ENCODE data around the gene TMED6.

Gene TMED6

DNA sequence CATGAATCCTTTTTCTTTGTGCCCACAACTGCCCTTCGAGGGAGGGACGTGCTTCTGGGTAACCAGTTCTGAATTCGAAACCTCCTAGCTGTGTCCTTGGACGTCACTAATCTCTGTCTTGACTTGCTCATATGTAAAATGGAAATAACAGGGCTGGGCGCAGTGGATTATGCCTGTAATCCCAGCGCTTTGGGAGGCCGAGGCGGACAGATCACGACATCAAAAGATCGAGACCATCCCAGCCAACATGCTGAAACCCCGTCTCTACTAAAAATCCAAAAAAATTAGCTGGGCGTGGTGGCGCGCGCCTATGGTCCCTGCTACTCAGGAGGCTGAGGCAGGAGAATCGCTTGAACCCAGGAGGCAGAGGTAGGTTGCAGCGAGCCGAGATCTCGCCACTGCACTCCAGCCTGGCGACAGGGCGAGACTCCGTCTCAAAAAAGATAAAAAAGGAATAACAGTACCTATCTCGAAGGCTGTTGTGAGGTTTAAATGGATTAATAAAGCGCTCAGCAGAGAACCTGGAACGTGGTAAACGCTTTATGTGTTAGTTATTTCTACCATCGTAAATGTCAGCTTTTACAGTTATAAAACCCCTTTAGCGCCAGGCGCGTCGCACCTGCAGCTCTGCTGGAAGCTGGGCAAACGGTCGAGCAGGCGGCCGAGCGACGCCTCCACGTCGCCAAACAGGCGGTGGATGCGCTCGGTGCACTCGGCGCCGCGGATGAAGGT lies 12.9 kb downstream of the TMED6 start:
- TF ChIP-seq, protein P1, sequence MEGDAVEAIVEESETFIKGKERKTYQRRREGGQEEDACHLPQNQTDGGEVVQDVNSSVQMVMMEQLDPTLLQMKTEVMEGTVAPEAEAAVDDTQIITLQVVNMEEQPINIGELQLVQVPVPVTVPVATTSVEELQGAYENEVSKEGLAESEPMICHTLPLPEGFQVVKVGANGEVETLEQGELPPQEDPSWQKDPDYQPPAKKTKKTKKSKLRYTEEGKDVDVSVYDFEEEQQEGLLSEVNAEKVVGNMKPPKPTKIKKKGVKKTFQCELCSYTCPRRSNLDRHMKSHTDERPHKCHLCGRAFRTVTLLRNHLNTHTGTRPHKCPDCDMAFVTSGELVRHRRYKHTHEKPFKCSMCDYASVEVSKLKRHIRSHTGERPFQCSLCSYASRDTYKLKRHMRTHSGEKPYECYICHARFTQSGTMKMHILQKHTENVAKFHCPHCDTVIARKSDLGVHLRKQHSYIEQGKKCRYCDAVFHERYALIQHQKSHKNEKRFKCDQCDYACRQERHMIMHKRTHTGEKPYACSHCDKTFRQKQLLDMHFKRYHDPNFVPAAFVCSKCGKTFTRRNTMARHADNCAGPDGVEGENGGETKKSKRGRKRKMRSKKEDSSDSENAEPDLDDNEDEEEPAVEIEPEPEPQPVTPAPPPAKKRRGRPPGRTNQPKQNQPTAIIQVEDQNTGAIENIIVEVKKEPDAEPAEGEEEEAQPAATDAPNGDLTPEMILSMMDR (IDR thresholded peaks at IDR 0.05), result no peak

DNA sequence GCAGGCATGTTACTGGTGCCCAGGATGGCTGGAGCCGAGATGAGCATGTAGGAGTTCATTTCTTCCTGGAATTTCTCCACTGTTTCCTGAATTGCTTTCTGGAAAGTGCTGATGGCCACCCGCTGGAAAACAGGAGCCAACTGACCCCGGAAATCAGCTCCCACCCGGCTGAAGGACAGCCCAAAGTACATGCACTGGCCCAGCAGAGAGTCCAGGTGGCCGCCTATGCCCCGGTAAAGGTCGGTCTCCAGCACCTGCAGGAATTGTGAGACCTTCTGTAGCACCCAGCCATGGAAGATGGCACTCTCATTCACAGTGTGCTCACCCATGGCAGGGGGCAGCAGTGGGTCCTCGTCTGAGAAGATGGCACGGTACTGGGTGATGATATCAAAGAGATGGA lies 16.9 kb downstream of the TMED6 start:
- TF ChIP-seq, protein P1 (IDR thresholded peaks at IDR 0.05), result no peak

DNA sequence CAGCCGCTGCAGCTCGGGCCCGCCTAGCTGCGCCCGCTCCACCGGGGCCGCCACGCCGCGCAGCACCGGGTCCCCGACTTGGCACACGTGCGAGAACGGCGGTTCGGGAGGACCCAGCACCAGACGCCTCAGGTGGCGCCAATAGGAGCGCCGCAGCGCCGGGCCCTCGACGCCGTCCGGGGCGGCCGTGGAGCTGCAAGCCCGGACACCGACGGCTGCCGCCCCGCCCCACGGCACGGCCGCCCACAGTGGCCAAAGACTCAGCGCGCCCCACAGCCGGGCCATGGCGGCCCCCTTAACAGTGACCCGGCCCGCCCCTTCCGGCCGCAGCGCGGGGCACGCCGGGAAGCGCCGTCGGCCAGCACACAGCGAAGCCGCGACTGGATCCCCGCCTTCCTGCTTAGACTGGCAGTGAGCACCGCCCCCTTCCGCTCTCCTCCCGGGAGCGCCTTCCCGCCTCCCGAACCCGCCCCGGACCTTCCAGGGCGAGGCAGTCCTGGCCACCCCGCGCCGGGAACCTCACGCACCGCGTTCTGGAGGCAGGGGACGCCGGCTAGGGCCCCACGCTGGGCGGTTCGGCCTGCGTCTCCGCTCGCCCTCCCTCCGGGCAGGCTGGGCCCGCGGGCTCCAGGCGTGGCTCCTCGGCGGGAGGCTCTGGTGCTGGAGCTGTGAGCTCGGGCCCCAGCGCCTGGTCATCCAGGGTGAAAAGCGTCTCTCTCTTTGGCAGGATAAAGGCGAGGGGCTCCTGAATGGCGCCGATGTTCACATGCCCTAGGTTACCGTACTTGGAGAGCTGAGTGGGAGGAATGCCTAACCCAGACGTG lies 21.1 kb downstream of the TMED6 start, which contains the start of gene PDF:
TSS of gene PDF (minus strand) at position 303 of the 824 bp plus-strand sequence. CDS start at position 285, 18 bp downstream.
- TF ChIP-seq, protein P1 (IDR thresholded peaks at IDR 0.05), result no peak

DNA sequence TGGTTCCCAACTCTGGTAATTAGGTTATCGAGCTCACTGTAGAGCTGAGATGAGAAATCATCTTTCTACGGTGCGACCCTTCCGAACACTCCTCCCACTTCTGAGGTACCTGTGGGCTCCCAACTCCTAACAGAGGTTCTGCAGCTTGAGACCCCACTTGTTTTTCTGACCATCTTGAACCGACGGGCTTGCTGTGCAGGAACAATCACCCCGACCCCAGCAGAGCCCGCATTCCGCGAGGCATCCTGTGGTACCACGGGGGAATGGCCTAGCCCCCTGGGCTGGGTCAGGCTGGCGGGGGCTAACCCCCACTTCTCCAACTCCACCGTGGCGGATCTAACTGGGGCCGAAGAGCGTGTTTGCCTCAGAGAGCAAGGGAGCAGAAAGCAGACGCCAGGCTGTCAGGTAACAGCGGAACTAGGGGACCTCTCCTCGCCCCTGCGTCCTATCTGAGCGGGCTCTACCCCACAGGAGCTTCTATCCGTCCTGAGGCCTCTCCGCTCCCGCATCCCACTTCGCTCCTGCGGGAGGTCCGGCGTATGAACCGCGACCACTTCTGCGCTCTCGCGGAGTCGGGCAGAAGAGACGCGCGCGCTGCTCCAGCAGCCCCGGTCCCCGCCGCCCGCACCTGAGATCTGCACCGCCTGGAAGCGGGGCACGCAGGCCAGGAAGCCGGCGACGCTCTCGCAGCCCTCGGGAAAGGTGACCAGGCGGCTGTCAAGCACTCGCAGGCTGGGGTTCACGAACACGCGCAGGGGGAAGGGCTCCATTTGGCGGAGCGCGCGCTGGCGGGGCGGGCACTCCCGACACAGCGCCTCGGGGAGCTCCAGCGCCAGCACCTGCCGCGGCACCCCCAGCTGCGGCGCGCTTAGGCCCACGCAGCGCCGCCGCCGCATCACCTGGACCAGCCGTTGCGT lies 22.0 kb downstream of the TMED6 start:
- TF ChIP-seq, protein P1 (IDR thresholded peaks at IDR 0.05), result no peak

GRCh38 chr16:69328854-69329316 lies 22.7 kb downstream of the TMED6 start:
- TF ChIP-seq, protein P1 (IDR thresholded peaks at IDR 0.05), result no peak

GRCh38 chr16:69327585-69328310 lies 23.8 kb downstream of the TMED6 start:
- TF ChIP-seq, protein P1 (IDR thresholded peaks at IDR 0.05), result no peak

Measured in LNCAP (cell line).